ENCODE data around the gene OSBPL10.
"Not testable (repeated sequence)": the region's sequence is repeated elsewhere in the genome, so short reads cannot be mapped to it uniquely, and the experiment has no call there.

OSBPL10 gene

GRCh38 chr3:31882431-31882830 is 98.6 kb downstream of the OSBPL10 start:
- no peak for FAIRE-seq

- FAIRE-seq, result no peak
These were observed 100.5 kb downstream of the OSBPL10 start for GRCh38 chr3:31880482-31881078.

- FAIRE-seq, result no peak
These were observed 101.0 kb downstream of the OSBPL10 start for GRCh38 chr3:31880020-31880419.

GRCh38 chr3:31879365-31879764 is 101.7 kb downstream of the OSBPL10 start:
- FAIRE-seq, result no peak

GRCh38 chr3:31878231-31878838 is 102.7 kb downstream of the OSBPL10 start:
- no peak for FAIRE-seq

GRCh38 chr3:31876331-31876730 is 104.7 kb downstream of the OSBPL10 start:
- no peak for FAIRE-seq

GRCh38 chr3:31875437-31875836 is 105.6 kb downstream of the OSBPL10 start:
- FAIRE-seq, result no peak

GRCh38 chr3:31873254-31873820 is 107.7 kb downstream of the OSBPL10 start:
- no peak for FAIRE-seq

GRCh38 chr3:31871939-31872507 is 109.0 kb downstream of the OSBPL10 start:
- FAIRE-seq, result no peak

GRCh38 chr3:31870111-31870510 is 111.0 kb downstream of the OSBPL10 start:
- FAIRE-seq, result not testable (repeated sequence)

GRCh38 chr3:31868236-31868635 is 112.8 kb downstream of the OSBPL10 start:
- no peak for FAIRE-seq

- FAIRE-seq, result no peak
These were observed 118.3 kb downstream of the OSBPL10 start for GRCh38 chr3:31862666-31863279.

- FAIRE-seq, result no peak
These were observed 119.2 kb downstream of the OSBPL10 start for GRCh38 chr3:31861826-31862225.

GRCh38 chr3:31860642-31861041 is 120.4 kb downstream of the OSBPL10 start:
- FAIRE-seq, result not testable (repeated sequence)

- no peak for FAIRE-seq
These were observed 121.8 kb downstream of the OSBPL10 start for GRCh38 chr3:31859245-31859644.

- FAIRE-seq, result no peak
These were observed 122.6 kb downstream of the OSBPL10 start for GRCh38 chr3:31858439-31858838.

- FAIRE-seq, result no peak
These were observed 127.5 kb downstream of the OSBPL10 start for GRCh38 chr3:31853580-31853979.

- FAIRE-seq, result no peak
These were observed 129.8 kb downstream of the OSBPL10 start for GRCh38 chr3:31851278-31851677.

- FAIRE-seq, result no peak
These were observed 132.2 kb downstream of the OSBPL10 start for GRCh38 chr3:31848911-31849310.

- no peak for FAIRE-seq
These were observed 132.8 kb downstream of the OSBPL10 start for GRCh38 chr3:31848163-31848818.

- FAIRE-seq, result no peak
These were observed 133.3 kb downstream of the OSBPL10 start for GRCh38 chr3:31847760-31848159.

GRCh38 chr3:31841515-31841914 is 139.5 kb downstream of the OSBPL10 start:
- FAIRE-seq, result no peak

- FAIRE-seq, result no peak
These were observed 140.8 kb downstream of the OSBPL10 start for GRCh38 chr3:31840252-31840651.
